Measurements from ENCODE around the gene CACNB4. TPM values are rescaled to one million over a fixed set of nuclear protein-coding genes. Genes with fewer than 3 reads are reported as not detected.

Gene CACNB4
- polyA plus RNA-seq, 2 of the 4 experiments (the other 2 are of a cell fraction), result 0.25 to 0.53 TPM

GRCh38 chr2:151805961-151806360, 292.9 kb downstream of the CACNB4 start:
- POLR2A ChIA-PET, result no interaction called here
- ATAC-seq, result no peak
- Histone ChIP-seq H3K4me1 (no peaks in the 10 kb centered on the region), H3K4me3 (no peak overlapping the region), H3K9me3 (no peaks in the 10 kb centered on the region), H3K27ac (no peak overlapping the region), H3K4me2 (no peak overlapping the region)
- no peak for DNase-seq (ENCODE audit: low read depth in 1 of 2, low spot score in 1 of 2)
- TF ChIP-seq PHF8 (IDR thresholded peaks at IDR 0.05; ENCODE audit: borderline replicate concordance, low read depth) (no peak), ZFP36 (IDR thresholded peaks at IDR 0.05; ENCODE audit: borderline replicate concordance, partially characterized antibody) (no peak), ZNF302 (CRISPR knock-in tag; IDR thresholded peaks at IDR 0.05) (no peak), KDM5A (IDR thresholded peaks at IDR 0.05) (no peak), HOXB5 (CRISPR knock-in tag; IDR thresholded peaks at IDR 0.05) (no peak), FOSL2 (IDR thresholded peaks at IDR 0.05) (no peak), FOSL2 (CRISPR knock-in tag; IDR thresholded peaks at IDR 0.05) (no peak), FOXS1 (CRISPR knock-in tag; IDR thresholded peaks at IDR 0.05) (no peak), ZSCAN20 (CRISPR knock-in tag; IDR thresholded peaks at IDR 0.05) (no peak), RAD21 (conservative IDR thresholded peaks at IDR 0.05 in 1 of 2, IDR thresholded peaks at IDR 0.05 in 1 of 2) (no peak), ZC3H11A (IDR thresholded peaks at IDR 0.05) (no peak), CEBPB (IDR thresholded peaks at IDR 0.05) (no peak), KDM1A (IDR thresholded peaks at IDR 0.05; ENCODE audit: low read depth) (no peak), BCL3 (IDR thresholded peaks at IDR 0.05) (no peak), ELK1 (IDR thresholded peaks at IDR 0.05; ENCODE audit: low read depth, low read length) (no peak), CBX2 (IDR thresholded peaks at IDR 0.05; ENCODE audit: borderline replicate concordance, low read depth) (no peak), HOXA7 (CRISPR knock-in tag; IDR thresholded peaks at IDR 0.05) (no peak), NR3C1 (IDR thresholded peaks at IDR 0.05) (no peak), SMC3 (IDR thresholded peaks at IDR 0.05) (no peak), BHLHE40 (IDR thresholded peaks at IDR 0.05; ENCODE audit: low read depth, low read length) (no peak)
- CTCF ChIA-PET, result interaction anchor here (0.6 to 1.5 kb wide), 5 partner anchors 9 to 191 kb away, joined by 3 to 4 read pairs (median 3); no protein-coding TSS in a partner anchor
- FAIRE-seq, result no peak

- ChIA-PET POLR2A (no interaction called here), CTCF (interaction anchor here (0.6 kb wide), 1 partner anchor 148 kb away, joined by 3 read pairs; no protein-coding TSS in a partner anchor)
- H3K4me2 ChIP-seq, result no peak overlapping the region
- no peak for FAIRE-seq
- no peak overlapping the region for H3K27ac ChIP-seq
- WGBS (ENCODE audit: missing lambda C conversion rate), result 96% methylated on average over 1 of the region's 1 CpG
- H3K4me3 ChIP-seq, result no peak overlapping the region
- ATAC-seq, result no peak
- DNase-seq (ENCODE audit: low read depth in 1 of 2, low spot score in 1 of 2), result no peak
- H3K4me1 ChIP-seq, result no peaks in the 10 kb centered on the region
- TF ChIP-seq RAD21 (conservative IDR thresholded peaks at IDR 0.05 in 1 of 2, IDR thresholded peaks at IDR 0.05 in 1 of 2), result no peak
- TF ChIP-seq BCL3 (IDR thresholded peaks at IDR 0.05), result no peak
- TF ChIP-seq ZC3H11A (IDR thresholded peaks at IDR 0.05), result no peak
- TF ChIP-seq MAZ (IDR thresholded peaks at IDR 0.05; ENCODE audit: borderline replicate concordance, low read depth, low read length), result no peak
- no peak for TF ChIP-seq HMGXB4 (CRISPR knock-in tag; IDR thresholded peaks at IDR 0.05; ENCODE audit: borderline replicate concordance)
- TF ChIP-seq RFX5 (IDR thresholded peaks at IDR 0.05), result no peak
- no peak for TF ChIP-seq RNF2 (IDR thresholded peaks at IDR 0.05; ENCODE audit: borderline replicate concordance, low read depth)
- TF ChIP-seq EHMT2 (IDR thresholded peaks at IDR 0.05; ENCODE audit: low read depth), result no peak
- no peak for TF ChIP-seq CHD4 (IDR thresholded peaks at IDR 0.05; ENCODE audit: borderline replicate concordance)
- TF ChIP-seq CBX8 (IDR thresholded peaks at IDR 0.05), result no peak
- TF ChIP-seq FOSL2 (IDR thresholded peaks at IDR 0.05), result no peak
- no peak for TF ChIP-seq FOSL2 (CRISPR knock-in tag; IDR thresholded peaks at IDR 0.05)
- no peak for TF ChIP-seq FOSB (CRISPR knock-in tag; IDR thresholded peaks at IDR 0.05)
- no peak for TF ChIP-seq SMC3 (IDR thresholded peaks at IDR 0.05)
- H3K9me3 ChIP-seq, result no peaks in the 10 kb centered on the region
Measured at GRCh38 chr2:151805343-151805742, 293.5 kb downstream of the CACNB4 start.
